Sigmoid colon (tissue), 7 donors: ENCODE data around the gene ZNF543. TPM values are rescaled to one million over a fixed set of nuclear protein-coding genes. Genes with fewer than 3 reads are reported as not detected.

Experiments used
- DNase-seq: peaks from one replicate; pipeline ENCODE4 v3.0.0-alpha.2; 2019
- H3K27ac ChIP-seq, 4 donors: fragments of 200-600 bp; sonication (generic); one replicate each; pipeline ENCODE4 v1.5.1; 2016 to 2019; ENCODE audit warnings: mild to moderate bottlenecking in 1 of 4
- H3K27me3 ChIP-seq, 3 donors: fragments of 200-600 bp; sonication (generic); one replicate each; pipeline ENCODE4 v1.5.1; 2019; ENCODE audit warnings: mild to moderate bottlenecking in 1 of 3
- H3K36me3 ChIP-seq, 4 donors: fragments of 200-600 bp; sonication (generic); one replicate each; pipeline ENCODE4 v1.5.1; 2016 to 2019
- H3K4me1 ChIP-seq, 4 donors: fragments of 200-600 bp; sonication (generic); one replicate each; pipeline ENCODE4 v1.5.1; 2017 to 2019
- H3K4me3 ChIP-seq, 4 donors: fragments of 200-600 bp; sonication (generic); one replicate each; pipeline ENCODE4 v1.5.1; 2017 to 2019; ENCODE audit warnings: mild to moderate bottlenecking in 2 of 4, moderate library complexity in 1 of 4
- H3K9me3 ChIP-seq, 4 donors: fragments of 200-600 bp in 3 of 4; sonication (generic) in 3 of 4; one replicate each; pipeline versions ENCODE4 v1.5.1 to v1.6.1; 2013 to 2019
- CTCF ChIP-seq, 4 experiments: fragments of 450-650 bp in 3 of 4; fragments of 200-600 bp in 1 of 4; IDR thresholded peaks; one replicate each; pipeline ENCODE4 v1.5.1; 2016 to 2019; ENCODE audit warnings: antibody characterized with exemption in 4 of 4, mild to moderate bottlenecking in 3 of 4, moderate library complexity in 2 of 4
- EP300 ChIP-seq, 4 donors: sonication (generic); formaldehyde crosslinking; IDR thresholded peaks; one replicate each; pipeline ENCODE4 v1.6.1; 2017; ENCODE audit warnings: antibody characterized with exemption in 4 of 4
- POLR2A ChIP-seq, 2 donors: fragments of 450-650 bp; IDR thresholded peaks; one replicate each; pipeline ENCODE4 v1.6.1; 2016; ENCODE audit warnings: antibody characterized with exemption in 2 of 2, mild to moderate bottlenecking in 2 of 2, moderate library complexity in 2 of 2
- POLR2AphosphoS5 ChIP-seq, 4 donors: sonication (generic); formaldehyde crosslinking; IDR thresholded peaks; one replicate each; pipeline ENCODE4 v1.6.1; 2017; ENCODE audit warnings: antibody characterized with exemption in 4 of 4
- WGBS, 2 donors: extraction: QIAGEN DNeasy Blood & Tissue Kit; methylation state at CpG; one replicate each; pipeline ENCODE4 v1.1.7; 2013; 5-methylcytosine and 5-hydroxymethylcytosine counted together
- intact Hi-C: fragments of 100-400 bp; cut with DNase I; formaldehyde crosslinking; loops from one replicate; pipeline ENCODE4 v1.15.1; 2023
- polyA plus RNA-seq, 3 donors: library from polyadenylated mRNA; stranded (reverse); fragments of 200-250 nt; gene quantifications; one replicate each; pipeline ENCODE4 v1.2.3, GENCODE V29; 2013
- total RNA-seq, 4 donors: library from RNA; depleted of rRNA; stranded (reverse); fragments of >200 nt; gene quantifications; one replicate each; pipeline ENCODE4 v1.1.0, GENCODE V29; 2016
- donor health status: healthy with polysubstance abuse.
- donor health status: Bipolar disorder and iron deficiency.
- donor health status: healthy.

The ZNF543 gene
- total and polyA plus RNA-seq, 7 donors = 0.46 to 8.1 (median 5.4) TPM

GRCh38 chr19:57327993-57328392 is 7.7 kb downstream of the ZNF543 start:
- Histone ChIP-seq H3K27ac (no peak overlapping the region), H3K4me1 (no peaks in the 10 kb centered on the region), H3K27me3 (no peaks in the 10 kb centered on the region), H3K4me3 (no peak overlapping the region), H3K9me3 (peaks cover 16 to 25% (median 20%) of the 10 kb centered on the region in 4 donors), H3K36me3 (peaks cover 43 to 90% (median 60%) of the 10 kb centered on the region in 4 donors)
- DNase-seq = no peak
- intact Hi-C loops = no loop called here
- no peak for TF ChIP-seq POLR2AphosphoS5 (IDR thresholded peaks at IDR 0.05)
- no peak for TF ChIP-seq EP300 (IDR thresholded peaks at IDR 0.05)
- no peak for TF ChIP-seq CTCF (IDR thresholded peaks at IDR 0.05)
- no peak for TF ChIP-seq POLR2A (IDR thresholded peaks at IDR 0.05)
- WGBS, 2 donors = 97 to 98% methylated on average over 8 of the region's 8 CpGs

- H3K36me3 ChIP-seq = peaks cover under 1 to 33% (median 1%) of the 10 kb centered on the region in 4 donors
- no peak overlapping the region for H3K27ac ChIP-seq
- DNase-seq = no peak
- no peaks in the 10 kb centered on the region for H3K27me3 ChIP-seq
- WGBS, 2 donors = 87 to 88% methylated on average over 4 of the region's 4 CpGs
- peaks cover 0 to 5% (median 2%) of the 10 kb centered on the region in 4 donors for H3K9me3 ChIP-seq
- TF ChIP-seq POLR2AphosphoS5 (IDR thresholded peaks at IDR 0.05) (no peak), EP300 (IDR thresholded peaks at IDR 0.05) (no peak), POLR2A (IDR thresholded peaks at IDR 0.05) (no peak), CTCF (IDR thresholded peaks at IDR 0.05) (no peak)
- H3K4me3 ChIP-seq = no peak overlapping the region
- intact Hi-C loops = no loop called here
- H3K4me1 ChIP-seq = peaks cover 0 to 6% (median 0%) of the 10 kb centered on the region in 4 donors
Measured at GRCh38 chr19:57334191-57334590, 13.9 kb downstream of the ZNF543 start.

DNA sequence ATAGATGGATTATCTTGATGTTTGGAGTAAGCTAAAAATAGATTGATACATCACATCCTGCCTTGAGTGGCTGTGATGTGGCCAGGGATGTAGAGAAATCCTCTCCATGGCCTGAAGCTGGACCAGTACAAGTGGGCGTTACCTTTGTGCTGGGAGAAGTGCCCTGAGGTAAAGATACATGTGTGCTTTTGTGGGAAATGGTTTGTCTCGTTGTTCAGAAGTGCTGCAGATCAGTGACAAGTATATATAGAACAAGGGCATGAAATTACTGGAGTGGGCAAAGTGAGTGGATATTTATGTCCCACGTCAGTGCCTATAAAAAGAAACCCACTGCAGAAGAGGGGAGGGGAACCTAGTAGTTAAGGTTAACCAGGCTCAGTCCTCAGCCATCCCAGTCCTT is 18.6 kb downstream of the ZNF543 start:
- H3K9me3 ChIP-seq = no peaks in the 10 kb centered on the region
- no peaks in the 10 kb centered on the region for H3K36me3 ChIP-seq
- no peak overlapping the region for H3K4me3 ChIP-seq
- H3K4me1 ChIP-seq = peaks cover 0 to 6% (median 0%) of the 10 kb centered on the region in 4 donors
- H3K27ac ChIP-seq = no peak overlapping the region
- intact Hi-C loops = no loop called here
- no peak for DNase-seq
- TF ChIP-seq POLR2A (IDR thresholded peaks at IDR 0.05) = no peak
- TF ChIP-seq POLR2AphosphoS5 (IDR thresholded peaks at IDR 0.05) = no peak
- no peak for TF ChIP-seq EP300 (IDR thresholded peaks at IDR 0.05)
- TF ChIP-seq CTCF (IDR thresholded peaks at IDR 0.05) = no peak
- WGBS, 2 donors = 57 to 64% methylated on average over 3 of the region's 3 CpGs
- no peaks in the 10 kb centered on the region for H3K27me3 ChIP-seq

DNA sequence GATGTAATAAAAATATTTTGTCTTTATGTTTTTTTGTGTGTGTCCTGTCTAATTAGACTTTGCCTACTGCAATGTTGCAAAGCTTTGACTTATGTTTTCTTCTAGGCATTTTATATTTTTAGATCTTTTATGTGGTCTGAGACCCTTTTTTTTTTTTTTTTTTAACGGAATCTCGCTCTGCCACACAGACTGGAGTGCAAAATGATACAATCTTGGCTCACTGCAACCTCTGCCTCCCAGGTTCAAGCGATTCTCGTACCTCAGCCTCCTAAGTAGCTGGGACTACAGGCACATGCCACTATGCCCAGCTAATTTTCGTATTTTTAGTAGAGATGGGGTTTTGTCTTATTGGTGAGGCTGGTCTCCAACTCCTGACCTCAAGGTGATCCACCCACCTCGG is 22.3 kb downstream of the ZNF543 start:
- no peaks in the 10 kb centered on the region for H3K36me3 ChIP-seq
- no peak overlapping the region for H3K4me3 ChIP-seq
- intact Hi-C loops = no loop called here
- H3K4me1 ChIP-seq = peaks cover 0 to 6% (median 0%) of the 10 kb centered on the region in 4 donors
- WGBS, 2 donors = 74 to 79% methylated on average over 6 of the region's 6 CpGs
- no peaks in the 10 kb centered on the region for H3K9me3 ChIP-seq
- H3K27me3 ChIP-seq = no peaks in the 10 kb centered on the region
- TF ChIP-seq EP300 (IDR thresholded peaks at IDR 0.05) (no peak), POLR2AphosphoS5 (IDR thresholded peaks at IDR 0.05) (no peak), CTCF (IDR thresholded peaks at IDR 0.05) (no peak), POLR2A (IDR thresholded peaks at IDR 0.05) (no peak)
- DNase-seq = no peak
- no peak overlapping the region for H3K27ac ChIP-seq

GRCh38 chr19:57348136-57348535 is 27.9 kb downstream of the ZNF543 start:
- H3K27me3 ChIP-seq = no peaks in the 10 kb centered on the region
- H3K9me3 ChIP-seq = no peaks in the 10 kb centered on the region
- H3K4me1 ChIP-seq = peaks cover 0 to 16% (median 16%) of the 10 kb centered on the region in 4 donors
- H3K36me3 ChIP-seq = peaks cover 0 to 7% (median 1%) of the 10 kb centered on the region in 4 donors
- no peak overlapping the region for H3K27ac ChIP-seq
- 65 to 66% methylated on average over 3 of the region's 3 CpGs for WGBS, 2 donors
- TF ChIP-seq EP300 (IDR thresholded peaks at IDR 0.05) = no peak
- TF ChIP-seq CTCF (IDR thresholded peaks at IDR 0.05) = no peak
- no peak for TF ChIP-seq POLR2AphosphoS5 (IDR thresholded peaks at IDR 0.05)
- no peak for DNase-seq
- H3K4me3 ChIP-seq = no peak overlapping the region
- intact Hi-C loops = no loop called here
